ENCODE measurements around the gene KIFC3.
"Not testable (repeated sequence)": the region's sequence is repeated elsewhere in the genome, so short reads cannot be mapped to it uniquely, and the experiment has no call there.

KIFC3 gene

GRCh38 chr16:57804111-57804837 is 2.0 kb upstream of the KIFC3 start:
- no peak for DNase-seq

GRCh38 chr16:57803134-57803990 is 1.1 kb upstream of the KIFC3 start:
- no peak for DNase-seq

- no peak for DNase-seq
These were observed 416 bp downstream of the KIFC3 start for GRCh38 chr16:57801809-57802340.

GRCh38 chr16:57801098-57801808 is 1.0 kb downstream of the KIFC3 start:
- no peak for DNase-seq

GRCh38 chr16:57800200-57801097 is 1.8 kb downstream of the KIFC3 start:
- DNase-seq: no peak

GRCh38 chr16:57799600-57800199 is 2.6 kb downstream of the KIFC3 start:
- DNase-seq: no peak

GRCh38 chr16:57798953-57799599 is 3.2 kb downstream of the KIFC3 start:
- peak in 1 of 2 experiments; percentile 26 for DNase-seq

GRCh38 chr16:57798267-57798810 is 4.0 kb downstream of the KIFC3 start:
- no peak for DNase-seq

GRCh38 chr16:57797526-57798266 is 4.6 kb downstream of the KIFC3 start:
- DNase-seq: no peak

GRCh38 chr16:57797216-57797525 is 5.1 kb downstream of the KIFC3 start:
- no peak for DNase-seq

GRCh38 chr16:57796014-57796413 is 6.3 kb downstream of the KIFC3 start:
- DNase-seq: not testable (repeated sequence)

- peak; percentile 23 to 41 for DNase-seq
These were observed 6.8 kb downstream of the KIFC3 start for GRCh38 chr16:57795431-57795878.

- DNase-seq: no peak
These were observed 7.4 kb downstream of the KIFC3 start for GRCh38 chr16:57794849-57795430.

- DNase-seq: no peak
These were observed 10.3 kb downstream of the KIFC3 start for GRCh38 chr16:57791893-57792461.

- DNase-seq: no peak
These were observed 10.9 kb downstream of the KIFC3 start for GRCh38 chr16:57791195-57791892.

GRCh38 chr16:57788951-57789350 is 13.3 kb downstream of the KIFC3 start:
- DNase-seq: no peak

- DNase-seq: no peak
These were observed 13.9 kb downstream of the KIFC3 start for GRCh38 chr16:57788252-57788841.

GRCh38 chr16:57787519-57787905 is 14.8 kb downstream of the KIFC3 start:
- no peak for DNase-seq
